ENCODE data around the gene CD63.

DNA sequence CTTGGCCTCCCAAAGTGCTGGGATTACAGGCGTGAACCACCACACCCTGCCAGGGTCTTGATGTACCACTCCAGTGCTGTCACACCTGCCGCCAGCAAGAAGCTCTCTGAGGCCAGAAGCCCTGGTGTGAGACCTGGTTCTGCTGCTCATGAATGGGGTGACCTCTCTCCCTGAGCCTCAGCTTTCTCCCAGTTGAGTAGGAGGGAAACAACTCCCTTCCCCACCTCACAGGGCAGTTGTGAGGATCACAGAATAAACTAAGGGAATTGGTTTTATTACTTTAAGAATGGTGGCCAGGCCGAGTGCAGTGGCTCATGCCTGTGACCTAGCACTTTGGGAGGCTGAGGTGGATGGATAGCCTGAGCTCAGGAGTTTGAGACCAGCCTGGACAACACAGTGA lies 5.8 kb upstream of the CD63 start:
- TF ChIP-seq MYC (IDR thresholded peaks at IDR 0.05; ENCODE audit: low read depth, low read length) = no peak
- TF ChIP-seq, protein P1, sequence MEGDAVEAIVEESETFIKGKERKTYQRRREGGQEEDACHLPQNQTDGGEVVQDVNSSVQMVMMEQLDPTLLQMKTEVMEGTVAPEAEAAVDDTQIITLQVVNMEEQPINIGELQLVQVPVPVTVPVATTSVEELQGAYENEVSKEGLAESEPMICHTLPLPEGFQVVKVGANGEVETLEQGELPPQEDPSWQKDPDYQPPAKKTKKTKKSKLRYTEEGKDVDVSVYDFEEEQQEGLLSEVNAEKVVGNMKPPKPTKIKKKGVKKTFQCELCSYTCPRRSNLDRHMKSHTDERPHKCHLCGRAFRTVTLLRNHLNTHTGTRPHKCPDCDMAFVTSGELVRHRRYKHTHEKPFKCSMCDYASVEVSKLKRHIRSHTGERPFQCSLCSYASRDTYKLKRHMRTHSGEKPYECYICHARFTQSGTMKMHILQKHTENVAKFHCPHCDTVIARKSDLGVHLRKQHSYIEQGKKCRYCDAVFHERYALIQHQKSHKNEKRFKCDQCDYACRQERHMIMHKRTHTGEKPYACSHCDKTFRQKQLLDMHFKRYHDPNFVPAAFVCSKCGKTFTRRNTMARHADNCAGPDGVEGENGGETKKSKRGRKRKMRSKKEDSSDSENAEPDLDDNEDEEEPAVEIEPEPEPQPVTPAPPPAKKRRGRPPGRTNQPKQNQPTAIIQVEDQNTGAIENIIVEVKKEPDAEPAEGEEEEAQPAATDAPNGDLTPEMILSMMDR (IDR thresholded peaks at IDR 0.05; ENCODE audit: low read depth, low read length) = no peak

Measured in NB4 (cell line).